CD4-positive, alpha-beta T cell treated with Interleukin-6 at 100 ng/mL for 8 hours (primary cell): Measurements from ENCODE around the gene TTC12.

Experiments
- DNase-seq: peaks from one replicate; pipeline ENCODE4 v3.0.0-alpha.2; 2020; ENCODE audit warnings: mixed read lengths, low spot score

Gene TTC12

GRCh38 chr11:113375402-113375801, 61.0 kb downstream of the TTC12 start:
- no peak for DNase-seq

- DNase-seq: no peak
Measured at GRCh38 chr11:113376156-113376555, 61.8 kb downstream of the TTC12 start.

GRCh38 chr11:113377681-113378412, 63.5 kb downstream of the TTC12 start:
- DNase-seq: no peak

GRCh38 chr11:113378692-113379091, 64.3 kb downstream of the TTC12 start:
- DNase-seq: no peak

- DNase-seq: no peak
Measured at GRCh38 chr11:113382121-113382520, 67.7 kb downstream of the TTC12 start.

GRCh38 chr11:113384551-113384950, 70.2 kb downstream of the TTC12 start:
- no peak for DNase-seq

- DNase-seq: no peak
Measured at GRCh38 chr11:113385749-113386148, 71.4 kb downstream of the TTC12 start.

- DNase-seq: no peak
Measured at GRCh38 chr11:113386866-113387265, 72.5 kb downstream of the TTC12 start.

- no peak for DNase-seq
Measured at GRCh38 chr11:113387605-113388211, 73.3 kb downstream of the TTC12 start, which contains the start of gene ANKK1. ANKK1 (plus strand) TSS chr11:113387779; CDS start chr11:113387885, 106 bp downstream.

GRCh38 chr11:113389272-113389671, 74.9 kb downstream of the TTC12 start:
- DNase-seq: no peak

- DNase-seq: no peak
Measured at GRCh38 chr11:113392236-113392921, 78.0 kb downstream of the TTC12 start.

- DNase-seq: no peak
Measured at GRCh38 chr11:113393501-113393985, 79.2 kb downstream of the TTC12 start.

GRCh38 chr11:113394919-113395318, 80.5 kb downstream of the TTC12 start:
- no peak for DNase-seq

- DNase-seq: no peak
Measured at GRCh38 chr11:113395782-113396336, 81.5 kb downstream of the TTC12 start.

- no peak for DNase-seq
Measured at GRCh38 chr11:113396690-113397089, 82.3 kb downstream of the TTC12 start.

GRCh38 chr11:113397212-113397611, 82.8 kb downstream of the TTC12 start:
- no peak for DNase-seq

GRCh38 chr11:113397821-113398220, 83.4 kb downstream of the TTC12 start:
- no peak for DNase-seq

GRCh38 chr11:113398669-113399430, 84.5 kb downstream of the TTC12 start:
- no peak for DNase-seq

GRCh38 chr11:113400631-113401230, 86.3 kb downstream of the TTC12 start:
- DNase-seq: no peak

- DNase-seq: no peak
Measured at GRCh38 chr11:113401718-113402117, 87.3 kb downstream of the TTC12 start.

GRCh38 chr11:113404859-113405430, 90.6 kb downstream of the TTC12 start:
- no peak for DNase-seq
